ENCODE measurements around the gene CLCN6.

Gene CLCN6

GRCh38 chr1:11805422-11806306, at the start of gene CLCN6, which contains the start of gene MTHFR:
CLCN6 (plus strand) TSS chr1:11806191; CDS start chr1:11806263, 72 bp downstream.
MTHFR (minus strand) TSS chr1:11805964; CDS start chr1:11803116, 2,848 bp downstream.
- DNase-seq (ENCODE audit: low read depth): peak; percentile 94

DNA sequence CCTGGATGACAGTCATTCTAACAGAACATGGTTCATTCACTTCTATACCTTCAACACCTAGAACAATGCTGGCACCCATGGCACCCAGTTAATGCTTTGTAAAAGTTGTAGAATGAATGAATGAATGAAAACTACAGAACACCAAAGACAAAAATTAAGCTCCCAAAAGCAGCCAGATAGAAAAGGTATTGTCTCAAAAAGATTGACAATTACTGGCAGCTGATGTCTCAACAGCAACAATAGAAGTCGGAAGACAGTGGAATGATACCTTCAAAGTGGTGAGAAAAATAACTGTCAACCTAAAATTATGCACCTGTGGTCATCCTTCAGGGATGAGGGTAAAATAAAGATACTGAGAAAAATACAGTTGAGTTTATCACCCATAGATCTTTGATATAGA, 48.9 kb upstream of the CLCN6 start:
- DNase-seq (ENCODE audit: low read depth): no peak

DNA sequence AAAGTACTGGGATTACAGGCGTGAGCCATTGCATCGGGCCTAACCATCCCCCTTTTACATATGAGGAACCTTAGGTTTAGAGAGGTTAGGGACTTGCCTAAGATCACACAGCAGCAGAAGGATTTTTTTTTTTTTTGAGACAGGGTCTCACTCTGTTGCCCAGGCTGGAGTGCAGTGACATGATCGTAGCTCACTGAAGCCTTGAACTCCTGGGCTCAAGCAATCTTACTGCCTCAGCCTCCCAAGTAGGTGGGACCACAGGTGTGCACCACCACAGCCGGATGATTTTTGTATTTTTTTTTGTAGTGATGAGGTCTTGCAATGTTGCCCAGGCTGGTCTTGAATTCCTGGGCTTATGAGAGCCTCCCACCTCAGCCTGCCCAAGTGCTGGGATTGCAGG, 46.2 kb upstream of the CLCN6 start:
- DNase-seq (ENCODE audit: low read depth): no peak

DNA sequence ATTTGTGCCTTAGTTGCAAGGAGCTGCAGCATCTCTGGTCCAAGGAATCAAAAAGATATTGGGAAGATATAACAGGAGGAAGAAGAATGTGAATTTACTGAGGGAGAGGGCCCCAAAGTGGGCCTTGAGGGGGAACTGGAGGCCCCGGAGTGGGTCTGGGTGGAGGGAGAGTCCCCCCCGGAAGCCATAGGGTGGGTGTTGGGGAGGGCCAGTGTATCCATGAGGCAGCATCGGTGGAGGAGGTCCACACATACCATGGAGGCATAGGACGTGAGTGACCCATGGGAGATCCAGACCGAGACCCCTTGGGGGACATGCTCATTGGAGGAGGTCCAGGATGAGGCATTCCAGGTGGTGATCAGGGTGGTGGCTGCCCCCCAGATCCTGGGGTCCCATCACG, 44.7 kb upstream of the CLCN6 start:
- DNase-seq (ENCODE audit: low read depth): no peak

DNA sequence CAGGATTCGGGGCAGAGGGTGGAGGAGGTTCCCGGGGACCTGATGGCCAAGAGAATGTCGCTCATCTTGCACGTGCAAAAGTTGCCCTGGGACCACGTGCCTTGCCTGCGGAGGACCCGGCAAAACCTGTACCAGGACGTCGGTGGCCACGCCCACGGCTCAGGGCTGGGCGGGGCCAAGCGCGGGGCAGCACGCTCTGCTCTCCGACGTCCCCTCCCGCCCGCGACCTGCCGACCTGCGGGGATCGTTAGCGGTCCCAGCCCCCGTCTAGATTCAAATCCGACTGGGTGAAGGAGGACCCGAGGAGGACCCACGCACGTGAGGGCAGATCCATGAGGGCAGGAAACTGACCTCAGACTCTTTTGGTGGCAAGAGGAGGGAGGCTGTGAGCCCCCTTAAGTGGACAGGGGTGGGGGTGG, 44.0 kb upstream of the CLCN6 start, which contains the start of gene C1orf167:
Gene C1orf167 (plus strand): TSS at position 206 of the 419 bp plus-strand sequence. CDS start 2,208 bp downstream, outside the sequence.
- no peak for DNase-seq (ENCODE audit: low read depth)

DNA sequence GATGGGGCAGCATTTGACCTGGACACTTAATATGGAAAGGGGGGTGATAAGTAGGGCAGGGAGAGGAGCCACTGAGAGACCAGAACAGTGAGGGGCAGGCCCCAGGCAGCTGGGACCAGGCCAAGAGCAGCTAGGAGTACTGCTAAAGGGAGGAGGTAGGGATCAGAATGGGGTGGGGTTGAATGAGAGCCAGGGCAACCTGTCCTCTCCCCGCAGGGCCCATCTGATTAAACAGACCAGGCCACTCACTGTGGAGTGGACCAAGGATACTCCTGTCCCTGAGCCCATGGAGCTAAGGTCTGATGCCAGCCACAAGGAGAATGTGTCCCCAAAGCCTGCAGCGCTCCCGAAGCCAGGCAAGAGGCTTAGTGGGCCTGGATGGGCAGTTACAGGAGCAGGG, 41.9 kb upstream of the CLCN6 start:
- no peak for DNase-seq (ENCODE audit: low read depth)

DNA sequence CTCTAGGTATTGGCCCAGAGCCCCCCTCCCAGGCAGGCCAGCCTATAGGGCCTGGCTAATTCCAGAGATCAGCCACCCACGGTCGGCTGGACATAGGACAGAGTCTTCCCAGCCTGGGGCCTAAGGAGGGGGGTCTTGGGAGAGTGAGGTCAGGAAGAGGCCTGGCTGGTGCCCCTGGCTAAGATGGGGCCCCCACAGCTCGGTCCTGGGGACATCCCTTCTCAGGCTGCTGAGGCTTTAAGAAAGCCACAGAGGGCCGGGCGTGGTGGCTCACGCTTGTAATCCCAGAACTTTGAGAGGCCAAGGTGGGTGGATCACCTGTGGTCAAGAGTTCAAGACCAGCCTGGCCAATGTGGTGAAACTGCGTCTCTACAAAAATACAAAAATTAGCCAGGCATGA, 41.5 kb upstream of the CLCN6 start:
- DNase-seq (ENCODE audit: low read depth): no peak

DNA sequence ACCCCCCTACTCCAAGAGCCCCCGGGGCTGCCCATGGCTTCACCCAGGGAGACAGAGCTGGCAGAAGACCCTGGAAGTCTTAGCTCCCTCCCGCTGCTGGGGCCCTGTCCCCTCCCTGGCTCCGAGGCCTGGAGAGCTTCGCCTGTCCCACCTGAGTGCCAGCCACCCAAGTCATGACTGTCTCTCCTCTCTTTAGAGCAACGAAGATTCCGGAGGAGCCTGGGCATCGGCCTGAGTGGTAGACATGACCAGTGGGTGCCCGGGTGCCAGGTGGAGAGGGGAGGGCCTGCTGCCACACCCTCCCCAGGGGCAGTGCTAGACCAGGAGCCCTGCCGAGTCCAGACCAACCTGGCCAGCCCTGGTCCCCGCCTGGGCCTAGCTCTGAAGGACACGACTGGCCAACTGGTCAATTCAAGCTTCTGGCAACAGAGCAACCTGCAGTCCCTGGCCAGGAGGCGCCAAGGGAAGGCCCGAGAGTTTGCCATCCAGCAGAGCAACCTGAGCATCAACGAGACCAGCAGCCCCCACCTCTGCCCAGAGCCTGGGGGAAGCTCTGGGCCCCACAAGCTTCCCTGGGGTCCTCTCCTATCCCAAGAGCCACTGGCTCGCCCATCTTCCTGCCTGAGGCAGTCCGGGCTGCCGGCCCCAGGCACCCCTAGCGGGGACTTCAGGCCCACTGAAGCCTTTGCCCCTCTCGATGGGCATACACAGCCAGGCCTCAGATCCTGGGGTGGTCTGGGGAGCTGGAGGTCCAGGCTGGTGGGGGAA, 40.1 kb upstream of the CLCN6 start:
- no peak for DNase-seq (ENCODE audit: low read depth)

DNA sequence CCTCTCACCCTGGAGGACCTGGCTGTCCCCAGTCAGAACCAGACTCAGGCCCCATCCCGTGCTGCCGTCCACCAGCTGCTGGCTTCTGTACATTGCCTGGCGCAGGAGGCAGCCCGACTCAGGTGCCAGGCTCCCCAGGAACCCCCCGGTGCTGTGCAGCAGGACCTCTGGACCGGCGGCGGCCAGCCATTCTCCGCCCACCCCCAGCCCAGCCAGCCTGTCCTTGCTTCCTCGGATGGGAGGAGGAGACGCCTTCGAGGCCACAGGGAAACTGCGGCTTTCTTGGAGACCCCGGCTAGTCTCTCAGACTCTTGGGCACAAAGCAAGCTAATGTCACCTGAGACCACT, 39.6 kb upstream of the CLCN6 start:
- DNase-seq (ENCODE audit: low read depth): no peak

DNA sequence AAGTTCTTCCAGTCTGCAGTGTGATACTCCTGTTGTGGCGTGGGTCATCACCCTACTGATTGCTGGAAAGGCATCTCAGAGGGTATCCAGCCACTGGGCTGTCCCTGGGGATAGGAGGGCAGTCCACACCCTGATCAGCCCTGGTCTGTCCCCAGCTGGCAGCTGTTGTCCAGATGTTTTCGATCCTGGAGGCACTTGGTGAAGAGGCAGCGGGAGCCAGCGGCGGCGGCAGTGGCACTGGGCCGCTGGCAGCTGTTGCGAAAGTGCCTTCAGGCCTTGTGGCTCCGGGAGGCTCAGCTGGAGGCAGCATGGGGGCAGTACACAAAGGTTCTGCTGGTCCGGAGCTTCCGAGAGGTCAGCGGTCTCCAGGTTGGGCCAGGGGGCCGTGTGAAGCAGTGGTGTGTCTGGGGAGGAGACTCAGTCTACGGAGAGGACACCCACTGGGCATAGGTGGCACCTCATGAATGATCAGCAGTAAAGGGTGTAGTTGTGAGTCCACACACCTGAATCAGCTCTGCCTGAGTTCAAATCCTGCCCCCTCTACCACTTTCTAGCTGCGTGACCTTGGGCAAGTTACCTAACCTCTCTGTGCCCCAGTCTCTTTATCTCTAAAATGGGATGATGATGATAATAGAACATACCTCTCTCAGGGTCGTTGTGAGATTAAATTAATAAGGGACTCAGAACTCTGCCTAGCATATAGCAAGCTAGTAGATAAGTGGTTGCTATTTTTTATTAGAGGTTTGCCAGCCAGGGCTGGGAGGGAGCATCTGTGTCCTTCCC, 37.9 kb upstream of the CLCN6 start:
- DNase-seq (ENCODE audit: low read depth): no peak

GRCh38 chr1:11768821-11769220, 37.2 kb upstream of the CLCN6 start:
- no peak for DNase-seq (ENCODE audit: low read depth)

GRCh38 chr1:11769274-11769673, 36.7 kb upstream of the CLCN6 start:
- no peak for DNase-seq (ENCODE audit: low read depth)

DNA sequence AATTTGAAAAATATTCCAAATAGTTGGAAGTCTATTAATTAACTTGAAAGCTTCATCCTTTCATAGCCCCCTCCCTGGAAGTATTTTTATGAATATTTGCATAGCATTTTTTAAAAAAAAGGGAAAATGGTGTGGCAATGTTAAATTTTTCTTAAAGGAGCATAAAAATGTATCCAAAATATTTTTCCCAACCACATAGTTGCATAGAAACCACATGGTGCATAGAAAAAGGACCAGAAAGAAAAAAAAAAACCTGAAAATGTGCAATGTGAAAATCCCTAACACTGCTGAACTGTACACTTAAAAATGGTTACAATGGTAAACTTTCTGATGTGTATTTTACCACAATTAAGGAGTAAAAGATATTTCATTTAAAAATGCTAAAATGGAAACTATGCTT, 36.0 kb upstream of the CLCN6 start:
- DNase-seq (ENCODE audit: low read depth): no peak

DNA sequence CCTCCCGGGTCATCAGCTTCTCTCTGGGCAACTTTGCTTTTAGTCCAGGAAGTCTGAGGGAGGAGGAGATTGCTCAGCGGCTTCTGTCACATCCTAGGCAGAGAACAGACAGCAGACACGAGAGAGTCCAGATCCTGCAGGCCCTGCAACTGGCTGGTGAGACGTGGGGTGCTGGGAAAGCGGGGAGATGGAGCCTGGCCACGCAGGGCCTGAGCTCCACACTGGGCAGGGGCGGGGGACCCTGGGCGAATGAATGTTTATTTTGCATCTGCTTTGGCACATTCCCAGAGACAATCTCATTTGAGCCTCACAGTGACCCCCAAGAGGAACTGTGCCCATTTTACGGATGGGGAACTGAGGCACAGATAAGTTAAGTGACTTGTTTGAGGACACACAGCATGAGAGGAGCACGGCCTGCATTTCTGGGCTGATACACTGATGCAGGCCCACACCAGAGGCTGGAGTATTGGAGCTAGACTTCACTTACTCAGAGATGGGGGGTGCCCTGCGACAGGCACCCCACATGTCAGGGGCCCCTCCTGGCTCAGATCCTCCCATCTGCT, 34.4 kb upstream of the CLCN6 start:
- no peak for DNase-seq (ENCODE audit: low read depth)

DNA sequence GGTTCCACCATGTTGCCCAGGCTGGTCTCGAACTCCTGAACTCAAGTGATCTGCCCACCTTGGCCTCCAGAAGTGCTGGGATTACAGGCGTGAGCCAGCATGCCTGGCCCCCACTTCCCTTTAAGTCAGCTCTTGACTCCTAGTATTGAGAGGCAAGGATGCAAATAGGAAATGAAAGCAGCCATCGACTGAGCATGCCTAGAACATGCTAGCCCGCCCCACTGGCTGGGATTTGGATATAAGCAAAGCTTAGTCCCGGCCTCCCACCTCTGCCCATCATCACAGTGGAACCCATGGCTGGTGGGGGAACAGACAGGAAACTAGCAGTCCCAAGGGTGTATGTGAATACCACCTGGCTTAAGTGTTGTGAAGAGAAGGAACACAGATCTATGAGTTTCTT, 33.5 kb upstream of the CLCN6 start:
- no peak for DNase-seq (ENCODE audit: low read depth)

DNA sequence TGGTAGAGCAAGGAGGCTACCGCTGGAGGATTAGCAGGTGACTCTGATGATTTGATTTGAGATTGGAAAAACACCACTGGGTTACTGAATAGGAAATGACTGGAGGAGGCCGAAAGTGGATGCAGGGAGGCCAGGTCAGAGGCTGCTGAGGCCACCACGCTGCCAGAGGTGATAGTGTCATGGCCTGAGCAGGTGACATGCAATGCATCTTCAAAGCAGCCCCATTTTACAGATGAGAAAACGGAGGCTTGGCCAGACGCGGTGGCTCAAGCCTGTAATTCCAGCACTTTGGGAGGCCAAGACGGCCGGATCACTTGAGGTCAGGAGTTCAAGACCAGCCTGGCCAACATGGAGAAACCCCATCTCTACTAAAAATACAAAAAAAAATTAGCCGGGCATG, 31.2 kb upstream of the CLCN6 start:
- no peak for DNase-seq (ENCODE audit: low read depth)

DNA sequence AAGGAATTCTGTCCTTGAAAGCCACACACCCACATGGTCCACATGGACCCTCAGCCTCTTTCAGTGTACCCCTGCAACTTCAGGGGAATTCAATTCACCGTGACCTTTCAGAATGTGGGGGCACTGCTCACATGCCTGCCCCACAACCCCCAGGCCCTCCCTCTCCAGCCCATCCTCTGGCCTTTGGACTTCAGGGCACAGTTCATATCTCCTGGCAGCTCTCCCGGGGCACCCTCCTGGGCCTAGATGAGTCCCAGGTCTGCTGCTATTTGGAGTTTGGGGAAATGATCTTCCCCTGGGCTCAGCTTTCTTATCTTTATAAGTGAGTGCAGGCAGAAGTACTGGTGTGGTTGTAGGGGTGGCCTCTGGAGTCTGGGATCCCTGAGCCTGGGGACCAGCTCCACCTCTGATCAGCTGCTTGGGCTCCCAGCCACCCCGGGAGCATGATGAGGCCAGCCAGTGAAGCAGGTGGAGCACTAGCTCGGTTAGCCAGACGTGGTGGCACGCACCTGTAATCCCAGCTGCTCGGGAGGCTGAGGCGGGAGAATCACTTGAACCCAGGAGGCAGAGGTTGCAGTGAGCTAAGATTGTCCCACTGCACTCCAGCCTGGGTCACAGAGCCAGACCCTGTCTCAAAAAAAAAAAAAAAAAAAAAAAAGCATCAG, 28.2 kb upstream of the CLCN6 start:
- no peak for DNase-seq (ENCODE audit: low read depth)

GRCh38 chr1:11778336-11778735, 27.7 kb upstream of the CLCN6 start:
- no peak for DNase-seq (ENCODE audit: low read depth)

DNA sequence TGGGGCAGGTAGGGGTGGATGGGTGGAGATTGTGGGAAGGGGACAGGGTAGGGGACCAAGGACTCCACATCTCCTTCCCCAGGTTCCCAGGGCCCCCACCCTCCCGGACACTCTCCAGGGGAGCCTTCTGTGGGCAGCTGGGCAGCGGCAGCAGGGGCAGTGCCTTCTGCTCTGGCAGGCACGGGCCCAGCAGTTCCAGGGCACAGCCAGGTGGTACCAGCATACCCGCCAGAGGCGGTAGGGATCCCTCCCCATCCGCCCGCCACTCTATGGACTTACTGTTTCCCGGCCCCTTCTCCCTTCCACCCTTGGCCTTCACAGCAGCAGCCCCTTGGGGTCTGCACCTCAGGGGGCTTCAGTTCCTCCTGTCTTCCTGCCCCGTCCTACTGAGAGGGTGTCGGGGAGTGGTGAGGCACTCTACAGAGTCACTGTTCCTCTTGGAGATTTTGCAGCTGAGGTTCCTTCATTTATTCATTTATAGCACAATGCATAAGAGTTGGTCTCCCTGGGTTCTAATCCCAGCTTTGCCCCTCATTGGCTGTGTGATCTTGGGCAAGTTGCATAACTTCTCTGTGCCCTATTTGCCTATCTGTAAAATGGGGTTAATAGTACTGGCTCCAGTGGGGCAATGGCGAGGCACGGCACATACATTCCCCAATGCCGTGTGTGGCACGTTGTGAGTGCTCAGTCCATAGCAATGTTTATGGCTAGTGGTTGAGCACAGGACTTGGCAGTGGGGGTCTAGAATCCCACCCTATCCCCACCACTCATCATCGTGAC, 27.0 kb upstream of the CLCN6 start:
- DNase-seq (ENCODE audit: low read depth): no peak

GRCh38 chr1:11779715-11780379, 26.1 kb upstream of the CLCN6 start:
- DNase-seq (ENCODE audit: low read depth): no peak

All from HS-5 (cell line).